ENCODE results near the gene DTX3. TPM values are rescaled to one million over a fixed set of nuclear protein-coding genes. Genes with fewer than 3 reads are reported as not detected.

Gene DTX3
- polyA plus RNA-seq, 1 donor from 2014 or later, result 141 TPM

DNA sequence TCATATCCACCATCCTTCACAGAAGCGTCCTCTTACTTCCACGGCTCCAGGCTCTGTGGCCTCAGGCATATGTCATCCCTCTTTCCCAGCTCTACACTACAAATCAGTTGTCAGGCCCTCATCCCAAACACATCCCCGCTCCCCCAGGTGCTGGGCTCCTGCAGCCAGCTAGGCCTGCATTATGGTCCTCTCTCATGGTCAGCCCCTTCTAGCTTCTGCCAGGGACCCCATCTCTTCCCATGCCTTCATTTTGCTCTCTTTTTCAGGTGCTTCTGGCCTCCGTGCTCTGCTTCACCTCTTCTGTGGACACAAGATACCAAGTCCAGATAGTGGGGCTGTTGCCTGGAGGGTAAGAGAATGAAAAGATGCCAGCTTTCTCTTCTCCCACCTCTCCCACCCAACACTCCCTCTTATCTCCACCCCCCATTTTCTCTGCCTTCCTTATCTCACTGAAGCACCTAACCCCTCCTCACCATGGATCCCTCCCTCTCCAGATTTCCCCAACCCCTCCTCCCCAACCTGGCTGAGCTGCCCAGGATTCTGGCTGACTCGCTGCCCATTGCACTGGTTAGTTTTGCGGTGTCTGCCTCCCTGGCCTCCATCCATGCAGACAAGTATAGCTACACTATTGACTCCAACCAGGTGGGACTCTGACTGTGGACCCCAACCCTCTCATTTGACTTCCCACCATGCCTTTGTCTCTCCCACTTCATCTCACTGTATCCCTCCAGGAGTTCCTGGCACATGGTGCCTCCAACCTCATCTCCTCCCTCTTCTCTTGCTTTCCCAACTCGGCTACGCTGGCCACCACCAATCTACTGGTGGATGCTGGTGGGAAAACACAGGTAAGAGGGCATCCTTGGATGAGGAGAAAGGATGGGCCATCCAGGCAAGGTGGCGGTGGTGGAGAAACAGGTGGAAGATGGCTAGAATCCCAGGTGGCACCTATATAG lies 17.9 kb downstream of the DTX3 start:
- Histone ChIP-seq H3K79me2 (replicated peaks; ENCODE audit: insufficient read depth, low read length) (no peaks in the 10 kb centered on the region), H3F3A (ENCODE audit: insufficient read depth, low read length, poor library complexity, severe bottlenecking) (no peaks in the 10 kb centered on the region), H3K27ac (ENCODE audit: low read length) (no peak overlapping the region), H3K27me3 (ENCODE audit: insufficient read depth, low read depth, low read length) (peaks cover 80% of the 10 kb centered on the region), H3K36me3 (ENCODE audit: insufficient read depth, low read length) (no peaks in the 10 kb centered on the region), H3K4me2 (ENCODE audit: low read length) (no peak overlapping the region), H4K20me1 (ENCODE audit: insufficient read depth) (no peaks in the 10 kb centered on the region), H3K9me3 (ENCODE audit: low read length) (no peaks in the 10 kb centered on the region), H2AFZ (ENCODE audit: low read depth, low read length) (no peak overlapping the region), H3K4me3 (ENCODE audit: low read length) (no peak overlapping the region), H3K9ac (ENCODE audit: low read length) (no peak overlapping the region), H3K9me2 (ENCODE audit: insufficient read depth, low read length) (no peaks in the 10 kb centered on the region)
- TF ChIP-seq EP300 (conservative IDR thresholded peaks at IDR 0.05; ENCODE audit: poor library complexity, severe bottlenecking) (no peak), MXI1 (conservative IDR thresholded peaks at IDR 0.05; ENCODE audit: poor library complexity, severe bottlenecking) (no peak), TAF1 (IDR thresholded peaks at IDR 0.05; ENCODE audit: low read depth) (no peak), SMC3 (conservative IDR thresholded peaks at IDR 0.05; ENCODE audit: poor library complexity) (no peak), EZH2 (IDR thresholded peaks at IDR 0.05; ENCODE audit: borderline replicate concordance, insufficient read depth, low read length, poor library complexity, severe bottlenecking) (no peak), POLR2AphosphoS5 (IDR thresholded peaks at IDR 0.05) (no peak), RAD21 (conservative IDR thresholded peaks at IDR 0.05) (no peak), REST (IDR thresholded peaks at IDR 0.05; ENCODE audit: borderline replicate concordance) (no peak), CTCF (IDR thresholded peaks at IDR 0.05; ENCODE audit: poor library complexity, severe bottlenecking) (no peak)

GRCh38 chr12:57623385-57623784 lies 18.8 kb downstream of the DTX3 start:
- Histone ChIP-seq H3F3A (ENCODE audit: insufficient read depth, low read length, poor library complexity, severe bottlenecking) (no peaks in the 10 kb centered on the region), H2AFZ (ENCODE audit: low read depth, low read length) (no peak overlapping the region), H3K4me3 (ENCODE audit: low read length) (no peak overlapping the region), H3K79me2 (replicated peaks; ENCODE audit: insufficient read depth, low read length) (no peaks in the 10 kb centered on the region), H3K9me2 (ENCODE audit: insufficient read depth, low read length) (no peaks in the 10 kb centered on the region), H3K36me3 (ENCODE audit: insufficient read depth, low read length) (peaks cover 2% of the 10 kb centered on the region), H3K27me3 (ENCODE audit: insufficient read depth, low read depth, low read length) (peaks cover 83% of the 10 kb centered on the region), H3K9me3 (ENCODE audit: low read length) (no peaks in the 10 kb centered on the region), H3K4me2 (ENCODE audit: low read length) (no peak overlapping the region), H3K9ac (ENCODE audit: low read length) (no peak overlapping the region), H3K27ac (ENCODE audit: low read length) (no peak overlapping the region), H4K20me1 (ENCODE audit: insufficient read depth) (no peaks in the 10 kb centered on the region)
- TF ChIP-seq RAD21 (conservative IDR thresholded peaks at IDR 0.05) (no peak), EZH2 (IDR thresholded peaks at IDR 0.05; ENCODE audit: borderline replicate concordance, insufficient read depth, low read length, poor library complexity, severe bottlenecking) (no peak)
